Brain pericyte (primary cell): ENCODE results near the gene PLAAT2.
A peak's percentile ranks its signal among the peaks of the same experiment; 100 is the strongest.
"Not testable (repeated sequence)": the region's sequence is repeated elsewhere in the genome, so short reads cannot be mapped to it uniquely, and the experiment has no call there.

Experiments
- DNase-seq: peaks from one replicate; pipeline ENCODE4 v3.0.0-alpha.2; 2012; ENCODE audit warnings: low read depth, low spot score

Gene PLAAT2

DNA sequence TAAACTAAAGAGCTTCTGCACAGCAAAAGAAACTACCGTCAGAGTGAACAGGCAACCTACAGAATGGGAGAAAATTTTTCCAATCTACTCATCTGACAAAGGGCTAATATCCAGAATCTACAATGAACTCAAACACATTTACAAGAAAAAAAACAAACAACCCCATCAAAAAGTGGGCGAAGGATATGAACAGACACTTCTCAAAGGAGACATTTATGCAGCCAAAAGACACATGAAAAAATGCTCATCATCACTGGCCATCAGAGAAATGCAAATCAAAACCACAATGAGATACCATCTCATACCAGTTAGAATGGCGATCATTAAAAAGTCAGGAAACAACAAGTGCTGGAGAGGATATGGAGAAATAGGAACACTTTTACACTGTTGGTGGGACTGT lies 15.7 kb upstream of the PLAAT2 start:
- not testable (repeated sequence) for DNase-seq

DNA sequence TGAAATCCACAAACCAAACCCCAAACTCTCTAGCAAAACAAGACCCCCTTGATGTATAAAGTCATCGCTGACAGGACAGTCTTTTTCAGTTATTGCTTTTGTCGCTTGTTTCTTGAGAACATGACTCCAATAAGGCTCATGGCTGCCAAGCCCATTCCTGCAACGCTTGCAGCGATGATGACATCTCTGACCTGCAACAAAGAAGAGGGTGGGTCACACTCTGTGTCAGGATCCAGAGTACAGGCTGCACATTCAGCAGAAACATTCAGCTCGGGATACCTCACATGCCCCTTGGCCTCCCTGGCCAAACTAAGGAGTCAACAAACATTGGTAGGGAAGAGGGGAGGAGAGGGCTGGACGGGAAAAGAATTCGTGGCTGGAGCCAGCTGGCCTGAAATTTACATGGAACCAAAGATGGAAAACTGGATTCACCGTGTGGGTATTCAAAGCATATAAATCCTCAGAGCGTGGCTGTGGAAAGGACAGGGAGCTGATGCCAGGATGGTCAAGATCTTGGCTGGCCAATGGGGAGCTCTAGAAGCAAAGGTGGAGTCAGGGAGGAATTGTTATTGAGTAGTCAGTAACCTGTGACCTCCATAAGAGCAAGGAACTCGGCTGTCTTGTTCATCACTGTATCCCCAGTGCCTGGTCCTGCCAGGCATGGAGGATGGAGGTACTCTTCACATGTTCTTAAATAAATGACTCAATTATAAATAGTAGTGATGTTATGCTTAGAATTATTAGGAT lies 11.8 kb upstream of the PLAAT2 start:
- DNase-seq = no peak

DNA sequence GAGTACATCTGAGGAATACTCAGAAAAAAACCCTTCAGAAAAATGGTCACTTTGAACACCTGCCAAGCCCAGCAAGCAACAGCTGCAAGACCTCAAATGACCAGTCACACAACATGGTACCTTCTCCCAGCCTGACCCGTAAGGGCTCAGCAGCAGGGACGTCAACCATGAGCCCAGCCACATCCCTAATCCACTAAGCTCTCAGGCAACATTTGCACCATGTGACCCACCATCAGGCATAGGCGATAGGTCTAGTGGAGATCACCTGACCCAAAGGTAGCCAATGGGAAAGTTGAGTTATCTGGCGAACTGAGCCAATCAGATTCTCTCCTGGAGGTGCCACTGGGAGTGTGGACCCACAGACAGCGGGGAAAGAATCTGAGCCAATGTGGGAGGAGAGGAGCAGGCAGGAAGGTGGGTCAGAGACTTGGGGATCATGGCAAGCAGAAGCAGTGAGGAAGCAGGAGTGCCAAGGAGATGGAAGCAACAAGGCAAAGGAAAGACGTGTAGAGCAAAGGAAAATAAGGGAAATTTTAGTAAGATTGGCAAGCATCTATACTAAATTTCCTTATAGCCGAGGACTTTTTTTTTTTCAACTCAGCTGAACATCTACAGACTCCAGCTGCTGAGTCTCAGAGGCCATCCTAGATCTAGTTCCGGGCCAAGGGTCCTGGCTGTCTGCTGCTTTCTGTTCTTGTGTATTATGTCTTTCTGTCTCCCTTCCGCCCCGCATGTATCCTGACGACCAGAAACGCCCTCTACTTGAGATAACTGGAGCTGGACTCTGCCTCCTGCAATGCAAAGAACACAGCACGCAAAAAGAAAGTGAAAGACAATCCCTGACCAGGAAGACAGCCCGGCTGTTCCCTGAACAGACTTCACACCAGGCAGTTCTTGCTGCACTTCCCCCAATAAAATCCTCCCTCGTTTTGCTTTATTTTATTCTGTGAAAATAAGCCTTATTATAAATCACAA lies 11.0 kb upstream of the PLAAT2 start:
- peak; percentile 64 for DNase-seq

DNA sequence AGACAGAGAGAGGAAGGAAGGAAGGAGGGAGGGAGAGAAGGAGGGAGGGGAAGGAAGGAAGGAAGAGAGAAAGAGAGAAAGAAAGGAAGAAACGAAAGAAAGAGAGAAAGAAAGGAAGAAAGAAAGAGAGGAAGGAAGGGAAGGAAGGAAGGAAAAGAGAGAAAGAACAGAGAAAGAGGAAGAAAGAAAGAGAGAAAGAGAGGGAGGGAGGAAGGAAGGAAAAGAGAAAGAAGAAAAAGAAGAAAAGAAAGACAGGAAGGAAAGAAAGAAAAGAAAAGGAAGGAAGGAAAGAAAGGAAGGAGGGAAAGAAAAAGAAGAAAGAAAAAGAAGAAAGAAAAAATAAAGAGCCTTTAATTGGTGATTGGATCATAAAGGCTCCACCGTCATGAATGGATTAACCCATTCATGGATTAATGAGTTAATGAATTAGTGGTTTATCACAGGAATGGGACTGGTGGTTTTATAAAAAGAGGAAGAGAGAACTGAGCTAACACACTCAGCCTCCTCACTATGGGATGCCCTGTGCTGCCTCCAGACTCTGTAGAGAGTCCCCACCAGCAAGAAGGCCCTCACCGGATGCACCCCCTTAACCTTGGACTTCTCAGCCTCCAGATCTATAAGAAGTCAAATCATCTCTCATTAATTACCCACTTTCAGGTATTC lies 9.0 kb upstream of the PLAAT2 start:
- no peak for DNase-seq

DNA sequence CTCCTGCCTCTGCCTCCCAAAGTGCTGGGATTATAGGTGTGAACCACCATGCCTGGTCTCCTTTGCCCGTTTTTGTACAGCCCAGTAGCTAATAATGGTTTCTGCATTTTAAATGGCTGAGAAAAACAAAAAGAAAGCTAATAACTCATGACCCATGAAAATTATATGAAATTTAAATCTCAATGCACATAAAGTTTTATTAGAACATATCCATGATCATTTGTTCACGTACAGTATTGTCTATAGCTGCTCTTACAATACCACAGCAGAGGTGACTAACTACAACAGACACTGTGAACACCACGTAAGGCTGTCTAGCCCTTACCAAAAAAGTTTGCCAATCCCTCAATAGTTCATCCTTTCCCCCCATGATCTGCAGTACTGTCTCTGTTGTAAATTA lies 6.4 kb upstream of the PLAAT2 start:
- DNase-seq = no peak

DNA sequence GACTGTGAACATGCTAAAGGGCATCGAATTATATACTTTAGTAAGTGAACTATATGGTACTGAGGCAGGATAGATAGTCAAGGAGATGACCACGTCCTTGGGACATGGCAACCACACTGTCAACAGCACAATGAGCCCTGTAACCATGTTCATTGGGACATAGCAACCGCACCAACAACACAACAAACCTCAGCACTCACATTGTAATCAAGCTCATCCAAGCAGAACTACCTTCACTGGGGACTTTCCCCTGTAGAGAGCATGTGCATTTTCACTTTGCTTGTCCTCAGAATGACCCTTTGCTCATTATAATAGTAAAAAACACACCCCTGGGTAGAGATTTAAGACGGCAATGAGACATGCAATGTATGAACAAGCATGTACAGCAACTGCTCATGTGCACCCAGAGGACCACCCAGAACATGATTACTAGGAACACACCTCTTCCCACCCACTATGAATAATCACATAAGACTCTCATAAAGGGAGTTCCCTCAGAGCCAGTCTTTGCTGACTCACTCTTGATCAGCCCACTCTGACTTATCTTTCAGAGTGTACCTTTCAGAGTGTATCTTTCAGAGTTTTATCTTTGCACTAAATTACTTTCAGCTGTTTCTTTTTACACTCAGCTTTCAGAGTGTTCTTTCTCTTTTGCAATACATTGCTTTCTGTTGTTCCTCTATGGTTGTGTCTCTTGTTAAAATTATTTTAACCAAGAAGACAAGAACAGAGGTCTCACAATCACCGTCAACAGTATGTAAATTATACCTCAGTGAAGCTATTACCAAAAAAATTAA lies 4.1 kb upstream of the PLAAT2 start:
- DNase-seq = no peak

DNA sequence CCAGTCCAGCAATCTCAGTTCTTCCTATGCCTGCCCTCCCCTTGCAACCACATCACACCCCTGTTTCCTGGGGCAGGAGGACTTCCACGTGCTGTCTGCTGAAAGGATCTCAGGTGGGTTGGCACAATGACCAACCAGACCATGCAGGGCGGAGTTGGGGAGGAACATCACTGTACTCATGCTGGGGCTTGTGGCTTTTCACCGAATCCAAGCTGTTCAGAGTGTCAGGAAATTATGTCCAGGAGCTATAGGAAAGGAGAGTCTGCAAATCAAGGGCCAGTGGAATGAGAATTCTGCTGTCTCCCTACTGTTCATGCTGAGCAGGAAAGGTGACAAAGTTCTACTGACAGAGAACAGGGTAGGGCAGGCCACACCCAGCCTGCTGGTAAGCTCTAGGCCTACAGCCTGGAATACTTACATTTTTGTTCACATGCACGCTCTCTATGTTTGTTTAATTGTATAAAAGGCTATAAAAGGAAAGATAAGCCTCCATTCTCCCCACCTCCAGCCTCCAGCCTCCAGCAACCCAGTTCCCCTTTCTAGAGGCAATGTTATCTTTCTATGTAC lies 1.7 kb upstream of the PLAAT2 start:
- no peak for DNase-seq

DNA sequence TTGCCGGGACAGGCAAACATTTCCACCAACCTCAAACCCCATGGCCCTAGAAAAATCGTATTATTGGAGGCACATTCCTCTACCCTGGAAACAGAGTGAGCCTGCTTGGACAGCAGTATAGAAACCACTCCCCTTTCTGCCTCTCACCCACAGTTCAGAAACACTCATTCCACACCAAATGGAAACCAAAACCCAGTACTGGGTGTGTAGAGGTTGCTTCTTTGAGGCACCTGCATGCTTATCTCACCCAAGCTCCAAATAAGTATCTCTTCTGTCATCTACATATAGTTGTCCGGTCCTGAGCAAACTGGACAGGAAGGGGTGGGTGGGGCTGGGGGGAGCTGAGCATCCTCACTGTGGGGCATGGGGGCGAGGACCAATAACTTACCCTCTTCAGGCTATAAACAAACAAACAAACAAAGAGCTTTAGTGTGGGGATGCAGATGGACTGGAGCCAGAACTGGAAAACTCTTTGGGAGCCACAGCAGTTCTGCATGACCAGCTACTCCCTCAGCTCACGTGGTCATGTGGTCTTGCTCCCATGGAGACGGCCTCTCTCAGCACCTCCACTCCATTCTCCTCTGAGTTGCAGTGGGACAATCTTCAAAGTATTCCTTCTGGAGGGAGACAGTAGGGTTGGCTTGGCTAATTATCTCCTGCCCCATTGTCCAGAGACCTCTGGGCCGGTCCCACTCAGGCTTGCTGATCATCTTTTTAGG lies 1.0 kb upstream of the PLAAT2 start:
- no peak for DNase-seq

DNA sequence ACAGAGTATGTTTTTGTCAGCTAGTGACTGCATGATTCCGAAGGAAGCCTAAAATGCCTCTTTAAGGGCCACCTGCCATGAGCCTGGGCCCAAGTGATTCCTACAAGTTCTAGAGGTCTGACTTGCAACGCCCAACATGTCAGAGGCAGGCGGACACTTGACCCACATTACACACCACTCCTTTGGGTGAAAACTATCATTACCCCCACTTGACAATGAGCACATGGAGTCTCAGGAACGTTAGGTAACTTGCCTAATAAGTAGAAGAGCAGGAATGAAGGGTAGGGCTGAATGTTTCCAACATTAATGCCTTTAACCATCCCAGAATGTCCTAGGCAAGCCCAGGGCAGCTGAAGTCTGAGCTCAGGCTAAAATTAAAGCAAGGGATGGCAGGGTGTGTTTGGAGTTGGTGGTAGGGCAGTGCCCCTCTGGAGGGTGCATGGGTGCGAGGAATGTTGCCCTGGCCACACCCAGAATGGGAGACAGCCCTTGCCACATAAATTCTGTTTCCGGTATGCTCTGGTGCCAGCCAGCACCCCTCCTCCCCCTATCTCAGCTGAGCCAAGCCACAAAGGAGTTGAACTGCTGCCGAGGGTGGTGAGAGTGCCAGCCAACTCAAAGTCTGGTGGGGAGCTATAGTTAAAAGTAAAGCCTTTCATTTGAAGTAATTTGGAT lies 2.5 kb downstream of the PLAAT2 start:
- DNase-seq = no peak

DNA sequence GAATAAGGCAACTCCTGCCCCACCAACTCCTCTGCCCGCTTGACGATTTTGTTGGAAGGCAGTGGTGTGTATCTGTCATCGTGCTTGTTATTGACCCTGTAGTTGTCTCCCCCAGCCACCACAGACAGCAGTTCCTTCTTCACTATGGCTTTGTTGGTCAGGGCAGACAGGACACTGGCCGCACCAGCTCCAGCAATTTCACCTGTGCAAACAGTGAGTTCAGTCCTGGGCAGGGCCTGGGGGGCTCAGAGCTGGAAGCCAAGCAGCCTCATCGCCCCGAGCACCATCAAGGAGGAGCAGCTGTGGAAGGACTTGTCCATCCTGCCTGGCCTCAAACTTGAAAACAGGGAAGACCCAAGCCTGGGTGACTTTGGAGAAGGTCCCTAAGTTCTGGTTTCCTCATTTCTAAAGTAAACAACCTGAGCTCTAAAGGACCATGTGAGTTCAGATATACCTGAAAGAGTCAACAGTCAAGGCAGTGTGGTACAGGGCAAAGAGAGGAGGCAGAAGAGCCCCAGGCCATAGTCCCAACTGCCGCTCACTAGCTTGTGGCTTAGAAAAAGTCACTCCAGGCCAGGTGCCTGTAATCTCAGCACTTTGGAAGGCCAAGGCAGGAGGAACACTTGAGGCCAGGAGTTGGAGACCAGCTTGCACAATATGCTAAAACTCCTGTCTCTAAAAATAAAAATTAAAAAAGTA lies 4.6 kb downstream of the PLAAT2 start:
- DNase-seq = no peak

DNA sequence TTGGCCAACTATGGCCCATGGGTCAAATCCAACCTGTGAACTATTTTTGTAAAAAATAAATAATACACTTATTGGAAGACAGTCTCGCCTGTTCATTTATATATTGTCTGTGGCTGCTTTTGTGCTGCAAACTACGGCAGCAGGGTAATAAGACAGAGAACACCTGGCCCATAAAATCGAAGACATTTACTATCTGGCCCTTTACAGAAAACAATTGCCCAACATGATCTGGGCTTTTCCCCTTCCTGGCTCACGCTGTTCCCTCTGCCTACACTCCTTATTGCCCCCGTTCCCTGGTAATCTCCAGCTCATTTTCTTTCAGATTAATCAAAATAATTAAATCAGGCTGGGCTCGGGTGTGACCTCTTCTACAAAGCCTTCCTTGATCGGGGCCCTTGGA lies 5.6 kb downstream of the PLAAT2 start:
- DNase-seq = no peak

DNA sequence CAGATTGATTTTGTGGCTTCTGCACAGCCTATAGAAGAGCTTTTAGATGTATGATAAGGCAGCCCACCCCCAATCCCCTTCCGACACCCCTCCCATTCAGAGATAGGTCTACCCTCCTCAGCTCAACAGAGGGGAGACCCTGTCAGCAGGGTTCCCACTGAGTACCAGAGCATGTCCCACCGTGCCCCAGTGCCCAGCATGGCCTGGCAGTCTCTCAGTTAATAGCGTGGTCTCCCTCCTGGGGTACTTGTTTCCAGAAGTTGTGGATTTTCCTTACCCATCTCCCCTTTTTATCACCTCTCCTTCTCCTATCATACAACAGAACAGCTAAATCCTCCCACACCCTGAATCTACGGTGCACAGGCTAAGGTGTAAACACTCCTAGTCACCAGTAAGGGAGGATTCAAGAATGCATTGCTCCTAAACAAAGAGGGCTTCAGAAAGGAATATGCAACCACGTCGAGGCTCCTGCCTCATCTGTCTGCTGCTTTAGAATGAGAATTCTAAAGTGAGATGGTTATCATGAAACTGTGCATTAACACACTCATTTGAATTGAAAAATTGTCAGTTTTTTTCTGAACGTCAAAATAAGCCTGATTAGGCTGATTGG lies 6.7 kb downstream of the PLAAT2 start:
- DNase-seq = no peak

DNA sequence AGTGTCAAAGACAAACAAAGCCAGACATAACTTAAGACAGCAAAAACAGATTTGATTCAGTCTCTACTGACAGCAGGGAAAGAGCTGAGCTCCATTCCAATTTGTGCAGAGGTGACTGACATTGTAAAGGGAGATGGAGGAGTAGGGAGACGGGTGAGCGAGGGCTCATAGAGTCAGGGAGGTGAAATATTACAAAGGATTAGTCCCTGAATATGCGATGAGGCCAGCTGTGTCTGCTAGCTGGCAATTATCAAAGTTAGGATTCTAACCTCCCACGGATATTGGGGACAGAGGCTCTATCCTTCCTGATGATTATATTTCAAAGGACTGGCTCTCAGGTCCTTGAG lies 8.3 kb downstream of the PLAAT2 start:
- DNase-seq = no peak

DNA sequence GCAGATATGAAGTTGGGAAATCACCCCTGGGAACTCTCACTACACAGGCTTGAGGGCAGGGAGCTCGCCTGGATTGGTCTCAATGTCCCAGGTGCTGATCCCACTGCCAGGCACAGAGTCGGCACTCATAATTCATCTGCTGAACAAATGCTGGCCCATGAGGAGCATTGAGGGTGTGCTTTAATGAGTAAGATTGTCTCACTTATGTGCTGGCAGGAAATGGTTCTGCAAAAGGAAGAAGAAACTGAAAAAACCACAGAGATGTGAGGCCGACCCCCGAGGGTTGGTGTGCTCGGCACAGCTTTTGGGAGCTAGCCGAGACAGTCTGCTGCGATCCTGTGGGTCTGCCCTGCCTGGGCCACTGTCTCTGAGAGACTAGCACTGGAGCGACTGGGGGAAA lies 9.4 kb downstream of the PLAAT2 start:
- no peak for DNase-seq

DNA sequence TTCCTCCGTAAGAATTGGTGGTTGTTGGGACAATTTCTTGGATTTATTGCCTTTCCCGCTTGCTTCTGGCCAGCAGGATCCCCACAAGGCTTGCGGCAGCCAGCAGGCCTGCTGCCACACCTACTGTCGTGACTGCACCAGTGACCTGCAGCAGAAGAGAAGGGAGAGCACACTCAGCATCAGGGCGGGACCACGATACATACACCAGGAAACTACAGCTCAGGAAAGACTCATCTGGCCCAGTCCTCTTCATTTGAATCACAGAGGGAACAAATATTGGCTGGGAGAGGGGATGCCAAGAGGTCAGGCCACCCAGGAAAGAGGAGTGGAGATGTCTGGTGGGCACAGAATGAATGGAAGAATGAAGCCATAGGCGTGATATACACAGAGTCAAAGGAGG lies 10.3 kb downstream of the PLAAT2 start:
- DNase-seq = no peak

DNA sequence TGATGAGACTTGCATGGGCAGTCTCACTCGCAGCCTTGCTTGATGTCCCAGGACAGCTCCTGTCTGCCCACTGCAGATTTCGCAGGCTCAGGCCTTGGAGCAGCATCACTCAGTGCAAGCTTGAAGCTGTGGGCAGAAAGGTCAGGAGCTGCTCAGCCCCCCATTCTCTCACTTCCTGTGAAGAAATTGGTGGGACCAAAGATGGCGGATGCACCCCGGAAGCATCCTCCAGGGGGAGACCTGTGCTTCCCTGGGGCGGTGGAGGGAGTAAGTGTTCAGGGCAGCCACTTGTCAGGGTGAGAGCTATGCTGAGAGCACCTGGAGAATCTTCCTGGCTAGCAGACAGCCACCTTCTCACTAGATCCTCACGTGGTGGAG lies 11.3 kb downstream of the PLAAT2 start:
- DNase-seq = no peak

DNA sequence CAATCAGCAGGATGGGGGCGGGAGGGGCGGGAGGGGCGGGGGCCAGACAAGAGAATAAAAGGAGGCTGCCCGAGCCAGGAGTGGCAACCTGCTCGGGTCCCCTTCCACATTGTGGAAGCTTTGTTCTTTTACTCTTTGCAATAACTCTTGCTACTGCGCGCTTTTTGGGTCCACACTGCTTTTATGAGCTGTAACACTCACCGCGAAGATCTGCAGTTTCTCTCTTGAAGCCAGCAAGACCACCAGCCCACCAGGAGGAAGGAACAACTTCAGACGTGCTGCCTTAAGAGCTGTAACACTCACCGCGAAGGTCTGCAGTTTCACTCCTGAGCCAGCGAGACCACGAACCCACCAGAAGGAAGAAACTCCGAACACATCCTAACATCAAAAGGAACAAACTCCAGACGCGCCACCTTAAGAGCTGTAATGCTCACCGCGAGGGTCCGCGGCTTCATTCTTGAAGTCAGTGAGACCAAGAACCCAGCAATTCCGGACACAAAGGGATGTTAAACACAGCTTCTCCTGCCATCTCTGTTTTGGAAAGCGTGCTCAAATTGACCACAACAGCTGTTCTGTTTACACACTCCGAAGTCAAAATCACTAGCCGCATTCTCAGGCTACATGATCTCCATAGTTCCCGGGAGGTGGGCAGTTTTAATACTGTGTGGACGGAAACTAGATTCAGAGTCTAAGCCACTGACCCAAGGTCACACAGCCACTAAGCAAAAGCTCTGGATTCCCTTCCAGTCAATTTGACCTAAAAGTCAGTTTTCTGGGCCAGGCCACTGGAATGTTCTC lies 11.9 kb downstream of the PLAAT2 start:
- no peak for DNase-seq

DNA sequence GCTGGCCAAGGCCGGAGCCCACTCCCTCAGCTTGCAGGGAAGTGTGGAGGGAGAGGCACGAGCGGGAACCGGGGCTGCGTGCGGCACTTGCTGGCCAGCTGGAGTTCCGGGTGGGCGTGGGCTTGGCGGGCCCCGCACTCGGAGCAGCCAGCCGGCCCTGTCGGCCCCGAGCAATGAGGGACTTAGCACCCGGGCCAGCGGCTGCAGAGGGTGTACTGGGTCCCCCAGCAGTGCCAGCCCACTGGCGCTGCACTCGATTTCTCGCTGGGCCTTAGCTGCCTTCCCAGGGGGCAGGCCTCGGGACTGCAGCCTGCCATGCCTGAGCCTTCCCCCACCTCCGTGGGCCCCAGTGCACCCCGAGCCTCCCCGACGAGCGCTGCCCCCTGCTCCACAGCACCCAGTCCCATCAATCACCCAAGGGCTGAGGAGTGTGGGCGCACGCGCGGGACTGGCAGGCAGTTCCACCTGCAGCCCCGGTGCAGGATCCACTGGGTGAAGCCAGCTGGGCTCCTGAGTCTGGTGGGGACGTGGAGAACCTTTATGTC lies 13.0 kb downstream of the PLAAT2 start:
- not testable (repeated sequence) for DNase-seq
